Femur (tissue), 1 donor: Measurements from ENCODE around the gene OR52E6.
A peak's percentile ranks its signal among the peaks of the same experiment; 100 is the strongest.

ENCODE experiments used
- DNase-seq: peaks from one replicate; pipeline ENCODE4 v3.0.0-alpha.2; 2017

OR52E6 gene

DNA sequence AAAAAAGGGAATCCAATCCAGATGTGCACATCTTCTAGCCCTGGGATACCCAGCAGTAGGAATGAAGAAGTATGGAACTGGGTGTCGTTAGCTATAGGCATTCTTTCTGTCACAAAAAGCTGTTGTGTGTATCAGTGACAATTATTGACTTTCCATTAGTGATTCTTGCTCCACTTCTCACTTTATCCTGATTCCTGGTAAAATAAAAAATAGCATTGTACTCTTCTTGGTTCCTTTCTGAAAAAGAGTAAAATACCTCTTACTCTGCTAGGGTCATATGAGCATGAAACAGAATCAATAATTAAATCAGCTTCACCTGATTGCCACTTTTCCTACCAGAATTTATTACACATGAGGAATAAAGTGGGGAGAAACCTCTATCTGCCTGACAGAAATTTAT lies at the start of gene OR52E6:
TSS of gene OR52E6 (minus strand) at position 101 of the 400 bp plus-strand sequence. CDS start at position 101, 0 bp downstream.
- no peak for DNase-seq

- DNase-seq = no peak
Measured at GRCh38 chr11:5891216-5891800, 49.6 kb upstream of the OR52E6 start.

- no peak for DNase-seq
Measured at GRCh38 chr11:5887661-5888060, 46.0 kb upstream of the OR52E6 start.

GRCh38 chr11:5887172-5887571 lies 45.5 kb upstream of the OR52E6 start:
- DNase-seq = no peak

DNA sequence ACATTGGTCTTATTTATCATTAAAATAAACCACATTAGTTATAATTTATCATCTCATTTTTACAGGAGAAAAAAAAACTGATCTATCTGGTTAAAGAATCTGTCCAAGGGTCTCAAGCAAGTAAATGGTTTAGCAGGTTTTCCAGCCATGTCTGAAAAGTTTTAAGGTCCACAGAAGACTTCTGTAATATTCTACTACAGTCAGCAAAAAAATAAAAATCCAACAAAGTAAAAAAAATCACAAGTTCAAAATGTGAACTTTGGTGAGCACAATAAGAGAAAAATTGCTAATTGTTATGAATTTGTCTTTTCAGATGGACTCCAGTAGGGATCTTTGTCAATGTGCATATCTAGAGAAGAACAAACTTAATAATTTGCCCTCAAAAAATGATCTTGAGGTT lies 40.1 kb upstream of the OR52E6 start:
- no peak for DNase-seq

DNA sequence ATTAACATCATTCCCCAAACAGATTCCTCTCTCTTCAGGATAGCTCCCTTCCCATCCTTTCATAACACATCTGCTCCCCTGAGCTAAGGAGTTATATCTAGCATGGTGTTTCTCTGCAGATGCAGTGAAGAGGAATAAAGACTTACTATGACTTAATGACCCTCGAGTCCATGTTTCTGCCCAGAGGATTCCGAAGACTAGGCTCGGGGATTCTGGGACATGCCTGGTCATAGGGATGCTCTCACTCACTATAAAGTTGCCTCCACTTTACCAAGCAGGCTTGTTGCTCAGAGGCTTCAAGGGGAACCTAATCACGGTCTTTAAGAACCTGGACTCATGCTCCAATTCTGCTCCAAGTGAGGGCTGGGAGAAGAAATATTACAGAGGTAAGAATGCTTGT lies 38.6 kb upstream of the OR52E6 start, which contains the start of gene OR52E4:
TSS of gene OR52E4 (plus strand) at position 301 of the 400 bp plus-strand sequence. CDS start 3,664 bp downstream, outside the sequence.
- no peak for DNase-seq

- no peak for DNase-seq
Measured at GRCh38 chr11:5878564-5878963, 36.9 kb upstream of the OR52E6 start.

GRCh38 chr11:5865826-5866225 lies 24.1 kb upstream of the OR52E6 start:
- no peak for DNase-seq

- DNase-seq = no peak
Measured at GRCh38 chr11:5857590-5857989, 15.9 kb upstream of the OR52E6 start, which contains the start of gene OR52E8. Gene OR52E8, minus strand, starts transcription at chr11:5857690. Its CDS starts 0 bp downstream, at chr11:5857690.

DNA sequence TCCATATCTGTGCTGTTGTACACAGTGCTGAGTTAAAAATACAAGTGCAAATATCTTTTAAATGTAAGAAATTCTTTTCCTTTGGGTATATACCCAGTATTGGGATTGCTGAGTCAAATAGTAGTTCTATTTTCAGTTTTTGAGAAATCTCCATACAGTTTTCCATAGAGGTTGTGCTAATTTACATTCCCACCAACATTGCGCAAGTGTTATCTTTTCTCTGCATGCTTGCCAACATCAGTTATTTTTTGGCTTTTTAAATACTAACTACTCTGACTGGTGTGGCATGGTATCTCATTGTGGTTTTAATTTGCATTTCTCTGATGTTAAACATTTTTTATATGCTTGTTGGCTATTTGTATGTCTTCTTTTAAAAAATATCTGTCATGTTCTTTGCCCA lies 9.3 kb upstream of the OR52E6 start:
- DNase-seq = no peak

GRCh38 chr11:5847711-5848110 lies 6.0 kb upstream of the OR52E6 start:
- no peak for DNase-seq

GRCh38 chr11:5846701-5847100 lies 5.0 kb upstream of the OR52E6 start:
- no peak for DNase-seq

DNA sequence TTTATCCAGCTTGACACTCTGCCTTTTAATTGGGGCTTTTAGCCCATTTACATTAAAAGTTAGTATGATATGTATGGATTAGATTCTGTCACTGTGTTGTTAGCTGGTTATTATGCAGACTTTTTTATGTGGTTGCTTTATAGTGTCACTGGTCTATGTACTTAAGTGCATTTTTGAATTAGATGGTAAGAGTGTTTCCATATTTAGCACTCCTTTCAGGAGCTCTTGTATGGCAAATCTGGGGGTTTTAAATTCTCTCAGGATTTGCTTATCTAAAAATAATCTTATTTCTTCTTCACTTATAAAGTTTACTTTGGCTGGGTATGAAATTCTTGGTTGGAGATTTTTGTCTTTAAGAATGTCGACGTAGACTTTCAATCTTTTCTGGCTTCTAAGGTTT lies 4.0 kb downstream of the OR52E6 start:
- DNase-seq = no peak

- no peak for DNase-seq
Measured at GRCh38 chr11:5833446-5833845, 8.3 kb downstream of the OR52E6 start.

GRCh38 chr11:5831196-5831829 lies 10.4 kb downstream of the OR52E6 start:
- DNase-seq = no peak

DNA sequence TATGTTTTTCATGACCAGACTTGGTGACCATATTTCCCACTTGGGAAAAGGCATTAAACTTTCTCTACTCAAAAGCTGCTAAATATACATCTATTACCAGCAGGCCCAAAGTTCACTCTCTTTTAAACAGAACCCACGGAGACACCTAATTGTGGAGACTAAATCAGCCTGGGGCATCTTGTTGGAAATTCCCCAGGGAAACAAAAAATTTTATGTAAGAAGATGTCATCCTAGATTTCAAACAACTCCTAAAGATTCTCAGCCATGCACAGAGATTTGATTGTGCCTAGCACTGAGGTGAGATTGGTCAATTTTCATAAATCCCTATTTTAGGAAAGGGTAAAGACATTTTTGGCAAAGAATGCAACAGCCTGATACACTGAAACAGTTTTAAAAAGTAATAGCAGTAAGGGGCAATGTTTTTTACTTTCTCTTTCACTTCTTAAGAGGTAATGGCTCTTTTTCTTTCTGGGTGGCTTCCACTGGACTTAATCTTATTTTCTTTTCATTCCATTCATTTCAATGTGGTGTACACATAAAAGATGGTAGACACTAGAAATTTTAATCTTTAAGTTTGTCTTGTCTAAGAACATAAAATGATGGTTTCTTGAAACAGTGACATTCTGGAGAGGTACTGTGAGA lies 23.3 kb downstream of the OR52E6 start:
- no peak for DNase-seq

DNA sequence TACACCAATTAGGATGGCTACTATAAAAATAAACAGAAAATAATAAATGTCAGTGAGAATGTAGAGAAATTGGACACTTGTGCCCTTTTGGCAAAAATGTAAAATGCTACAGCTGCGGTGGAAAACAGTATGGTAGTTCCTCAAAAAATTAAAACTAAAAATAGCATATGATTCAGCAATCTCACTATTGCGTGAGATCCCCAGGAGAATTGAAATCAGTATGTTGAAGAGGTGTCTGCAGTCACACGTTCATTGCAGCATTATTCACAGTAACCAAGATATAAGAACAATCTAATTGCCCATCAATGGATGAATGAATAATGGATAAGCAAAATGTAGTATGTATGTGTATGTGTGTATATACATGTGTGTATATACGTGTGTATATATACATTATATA lies 26.2 kb downstream of the OR52E6 start:
- no peak for DNase-seq

GRCh38 chr11:5809905-5810795 lies 31.5 kb downstream of the OR52E6 start:
- no peak for DNase-seq

DNA sequence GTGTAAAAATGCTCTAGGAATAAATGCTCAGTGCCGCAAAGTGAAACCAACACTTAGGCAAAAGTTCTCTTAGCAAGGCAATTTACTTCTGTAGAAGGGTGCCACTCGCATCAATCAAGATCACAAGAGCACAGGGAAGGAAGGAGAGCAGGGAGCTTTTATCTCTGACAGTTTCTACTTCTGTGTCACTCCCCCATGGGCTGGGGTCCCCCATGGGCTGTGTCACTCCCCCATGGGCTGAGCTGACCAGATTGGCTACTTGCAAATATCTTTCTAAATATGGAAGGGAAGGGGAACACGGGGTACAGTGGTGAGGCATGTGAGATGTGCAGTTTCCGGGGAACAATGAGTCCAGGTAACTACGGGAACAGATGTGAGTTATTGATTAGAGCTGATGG lies 32.6 kb downstream of the OR52E6 start:
- DNase-seq = no peak

GRCh38 chr11:5808500-5809121 lies 33.1 kb downstream of the OR52E6 start, which contains the start of gene OR52N2:
Gene OR52N2, plus strand, starts transcription at chr11:5808924. Its CDS starts 11,412 bp downstream, at chr11:5820336.
- peak; percentile 79 for DNase-seq

DNA sequence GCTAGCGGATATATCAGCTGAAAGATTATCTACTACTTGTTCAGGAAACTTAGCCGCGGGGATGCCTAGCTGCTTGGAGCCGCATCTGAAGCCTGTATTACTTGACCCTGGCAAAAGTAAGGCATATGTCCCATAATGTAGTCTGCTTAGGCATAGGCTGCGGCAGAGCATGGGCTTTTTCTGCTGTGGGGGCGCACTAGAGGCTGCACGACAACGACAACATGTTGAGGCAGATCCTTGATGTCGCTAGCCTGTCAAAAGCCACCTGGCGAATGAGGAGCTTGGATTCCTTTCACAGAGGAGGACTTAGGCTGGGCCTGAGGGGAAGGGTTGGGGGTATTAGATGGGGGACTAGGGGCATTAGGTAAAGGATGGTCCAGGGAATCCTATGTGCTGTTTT lies 34.1 kb downstream of the OR52E6 start:
- DNase-seq = no peak

DNA sequence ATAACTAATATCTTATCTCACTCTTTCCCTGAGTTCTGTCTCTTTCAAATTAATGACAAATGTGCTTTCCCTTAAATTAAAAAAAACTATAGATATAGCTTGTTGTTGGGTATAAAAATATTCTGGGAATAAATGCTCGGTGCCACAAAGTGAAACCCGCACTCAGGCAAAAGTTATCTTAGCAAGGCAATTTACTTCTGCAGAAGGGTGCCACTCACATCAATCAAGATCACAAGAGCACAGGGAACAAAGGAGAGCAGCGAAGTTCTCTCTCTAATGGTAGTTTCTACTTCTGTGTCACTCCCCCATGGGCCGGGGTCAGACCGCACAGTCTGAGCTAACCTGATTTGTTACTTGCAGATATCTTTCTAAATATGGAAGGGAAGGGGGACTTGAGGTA lies 37.7 kb downstream of the OR52E6 start:
- DNase-seq = no peak

DNA sequence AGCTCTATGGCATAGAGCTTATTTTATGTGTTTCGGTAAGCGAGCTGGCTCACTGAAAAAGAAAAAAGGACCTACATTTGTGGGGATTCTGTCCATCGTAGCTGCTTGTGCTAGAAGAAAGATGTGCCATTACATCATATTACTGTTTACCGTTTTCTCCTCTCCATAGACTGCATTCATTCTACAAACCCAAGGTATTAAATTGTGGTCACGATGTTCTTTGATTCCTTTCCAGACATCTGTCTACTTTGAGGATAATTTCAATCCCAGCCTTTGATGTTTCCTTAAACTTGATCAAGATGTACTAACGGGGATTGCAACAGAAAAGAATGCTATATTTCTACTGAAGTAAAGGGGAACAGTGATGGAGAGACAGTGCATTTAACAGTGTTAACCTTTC lies 45.2 kb downstream of the OR52E6 start:
- no peak for DNase-seq
